K562 (cell line): ENCODE data around the gene MFSD11. TPM values are rescaled to one million over a fixed set of nuclear protein-coding genes. Genes with fewer than 3 reads are reported as not detected.

Source experiments
- CHD1 ChIP-seq: fragments of 200-600 bp; sonication (generic); IDR thresholded peaks from one replicate; pipeline ENCODE4 v1.6.1; 2012; ENCODE audit warnings: mild to moderate bottlenecking, moderate library complexity, low read length, inconsistent platforms
- HDAC6 ChIP-seq: IDR thresholded peaks from 2 replicates; pipeline ENCODE4 v1.6.1; 2012; ENCODE audit warnings: low read depth, mild to moderate bottlenecking, control low read depth, inconsistent platforms, low read length, moderate library complexity
- HLTF ChIP-seq: fragments of 450-650 bp; IDR thresholded peaks from 2 replicates; pipeline ENCODE4 v1.6.1; 2016
- JUNB ChIP-seq: fragments of 450-650 bp; formaldehyde crosslinking; conservative IDR thresholded peaks from 2 replicates; pipeline ENCODE4 v1.4.0; 2020; ENCODE audit warnings: mild to moderate bottlenecking
- MAFG ChIP-seq: fragments of 450-650 bp; conservative IDR thresholded peaks from 2 replicates; pipeline ENCODE4 v1.6.1; 2016; ENCODE audit warnings: missing genetic modification characterization, missing compliant biosample characterization
- MTA3 ChIP-seq: fragments of 450-650 bp; formaldehyde crosslinking; IDR thresholded peaks from 2 replicates; pipeline ENCODE4 v1.6.1; 2017; ENCODE audit warnings: mild to moderate bottlenecking, borderline replicate concordance
- NONO ChIP-seq, 2 experiments: fragments of 200-400 bp in 1 of 2; fragments of 450-650 bp in 1 of 2; formaldehyde crosslinking in 1 of 2; IDR thresholded peaks; 2 replicates each; pipeline ENCODE4 v1.6.1; 2017; ENCODE audit warnings: low read depth in 2 of 2, mild to moderate bottlenecking in 2 of 2, moderate library complexity in 2 of 2, low read length in 1 of 2
- NUFIP1 ChIP-seq: fragments of 450-650 bp; IDR thresholded peaks from 2 replicates; pipeline ENCODE4 v1.6.1; 2018; ENCODE audit not compliant: partially characterized antibody
- POLR2G ChIP-seq: fragments of 200-400 bp; formaldehyde crosslinking; IDR thresholded peaks from 2 replicates; pipeline ENCODE4 v1.6.1; 2017; ENCODE audit warnings: low read depth, mild to moderate bottlenecking, antibody characterized with exemption, low read length, moderate library complexity
- PPARD ChIP-seq: fragments of 250-450 bp; sonication (Bioruptor Pico); IDR thresholded peaks from 2 replicates; pipeline ENCODE4 v1.8.0; 2022; ENCODE audit warnings: inconsistent platforms, mild to moderate bottlenecking, moderate library complexity
- PTBP1 ChIP-seq: fragments of 200-400 bp; formaldehyde crosslinking; IDR thresholded peaks from 2 replicates; pipeline ENCODE4 v1.6.1; 2017; ENCODE audit warnings: low read depth, low read length
- PYGO2 ChIP-seq: fragments of 450-650 bp; IDR thresholded peaks from 2 replicates; pipeline ENCODE4 v1.6.1; 2016; ENCODE audit warnings: mild to moderate bottlenecking, missing genetic modification characterization, moderate library complexity, missing compliant biosample characterization
- RNF219 ChIP-seq: fragments of 250-450 bp; sonication (Bioruptor Pico); IDR thresholded peaks from 2 replicates; pipeline ENCODE4 v1.5.0; 2022; ENCODE audit warnings: mild to moderate bottlenecking
- SAFB ChIP-seq: fragments of 200-400 bp; formaldehyde crosslinking; IDR thresholded peaks from 2 replicates; pipeline ENCODE4 v1.6.1; 2017; ENCODE audit warnings: low read depth, low read length, borderline replicate concordance
- SMARCB1 ChIP-seq: IDR thresholded peaks from 2 replicates; pipeline ENCODE4 v1.6.1; 2011; ENCODE audit warnings: improper control_type of control experiment, low read depth; ENCODE audit not compliant: insufficient read length
- SP2 ChIP-seq: IDR thresholded peaks from 2 replicates; pipeline ENCODE4 v1.6.1; 2011; ENCODE audit warnings: mild to moderate bottlenecking, low read depth, low read length, moderate library complexity; ENCODE audit not compliant: poor library complexity, severe bottlenecking; ENCODE audit errors: extremely low read depth
- TCFL5 ChIP-seq: fragments of 250-450 bp; sonication (Bioruptor Pico); conservative IDR thresholded peaks from 2 replicates; pipeline ENCODE4 v1.6.1; 2021; ENCODE audit warnings: mild to moderate bottlenecking, moderate library complexity, matching md5 sums
- THAP12 ChIP-seq: fragments of 250-450 bp; sonication (Bioruptor Pico); IDR thresholded peaks from 2 replicates; pipeline ENCODE4 v1.9.0; 2021; ENCODE audit warnings: mild to moderate bottlenecking, inconsistent platforms
- VEZF1 ChIP-seq: fragments of 200-800 bp; sonication (Bioruptor generic); IDR thresholded peaks from 2 replicates; pipeline ENCODE4 v1.6.1; 2017; ENCODE audit warnings: missing genetic modification characterization, missing compliant biosample characterization
- ZBTB9 ChIP-seq: fragments of 450-650 bp; formaldehyde crosslinking; IDR thresholded peaks from 2 replicates; pipeline ENCODE4 v1.4.0; 2020; ENCODE audit warnings: mild to moderate bottlenecking, moderate library complexity
- ZNF282 ChIP-seq: sonication (generic); formaldehyde crosslinking; IDR thresholded peaks from 2 replicates; pipeline ENCODE4 v1.8.1; 2023; ENCODE audit warnings: missing genetic modification reagents
- polyA plus RNA-seq, 8 experiments: library from polyadenylated mRNA; depleted of rRNA in 4 of 8; stranded (reverse) in 5 of 8; unstranded in 3 of 8; fragments of >200 nt; fragmentation: Nextera tagmentation in 2 of 8; fragmentation: Illumina TruSeq in 1 of 8; extraction: Ambion mirVana in 2 of 8; extraction: Trizol in 1 of 8; gene quantifications; 2 replicates each; pipeline versions ENCODE4 v1.2.1 to v1.2.3, GENCODE V29; 2011 to 2014; ENCODE audit warnings: inconsistent platforms in 1 of 8, missing spikeins in 1 of 8
- total RNA-seq, 7 experiments: library from RNA; depleted of rRNA in 6 of 7; stranded (reverse); fragments of >200 nt in 6 of 7; fragmentation: Illumina TruSeq in 2 of 7; extraction: Trizol in 2 of 7; gene quantifications; 2 replicates each; pipeline versions ENCODE4 v1.2.1 to v1.2.3, GENCODE V29; 2011 to 2021; ENCODE audit warnings: low replicate concordance in 1 of 7

The MFSD11 gene
- total and polyA plus RNA-seq, 9 of the 15 experiments (the other 6 are each of a cell fraction or from before 2014, with no cell fraction given), result 14.4 to 24.5 (median 19.9) TPM

- TF ChIP-seq RNF219 (CRISPR knock-in tag) (no peak), MAFG (tag) (peak; percentile 94), NONO (IDR thresholded peaks at IDR 0.05; ENCODE audit: low read depth in 2 of 2, low read length in 1 of 2) (peak; percentile 81 to 97; a peak in 3 of 4 replicates), CHD1 (peak; percentile 18), VEZF1 (CRISPR knock-in tag) (peak; percentile 99), ZBTB9 (CRISPR knock-in tag) (0 out of 2 replicates have a peak, but pooled peaks have one; percentile 69), POLR2G (peak; percentile 96), PTBP1 (0 out of 2 replicates have a peak, but pooled peaks have one; percentile 27), SMARCB1 (no peak), THAP12 (CRISPR knock-in tag) (peak; percentile 95), ZNF282 (CRISPR knock-in tag) (peak; percentile 89; the same call in 1 of the 2 replicates), HLTF (no peak), SP2 (no peak), NUFIP1 (no peak), SAFB (peak; percentile 36; the same call in 1 of the 2 replicates), JUNB (CRISPR knock-in tag) (no peak), PPARD (no peak), PYGO2 (tag) (no peak), TCFL5 (CRISPR knock-in tag) (no peak), MTA3 (peak; percentile 99), HDAC6 (peak; percentile 86; the same call in 1 of the 2 replicates)
These were observed 740 bp upstream of the MFSD11 start, which contains the start of gene SRSF2 (continued) for GRCh38 chr17:76737082-76737675.
